Activated T-cell treated with anti-CD3 and anti-CD28 coated beads, Interleukin-2, amount 50 U/mL, for 4 hours (primary cell): Measurements from ENCODE around the gene CLK2. TPM values are rescaled to one million over a fixed set of nuclear protein-coding genes. Genes with fewer than 3 reads are reported as not detected.
A peak's percentile ranks its signal among the peaks of the same experiment; 100 is the strongest.

Source experiments
- ATAC-seq, 2 donors: fragments of 200-7000 bp; cut with Tn5 transposase; one replicate each; pipeline ENCODE4 v1.10.0; 2021
- DNase-seq: peaks from one replicate; pipeline ENCODE4 v3.0.0-alpha.2; 2020
- H3K27me3 Mint-ChIP-seq: one replicate; pipeline ENCODE4 v1.8.0; 2021; ENCODE audit warnings: low read depth, mixed read lengths
- H3K36me3 Mint-ChIP-seq: one replicate; pipeline ENCODE4 v1.8.0; 2022; ENCODE audit warnings: mixed read lengths; ENCODE audit not compliant: insufficient read depth
- H3K4me1 Mint-ChIP-seq: one replicate; pipeline ENCODE4 v1.8.0; 2021; ENCODE audit warnings: low read depth, mixed read lengths
- H3K4me3 Mint-ChIP-seq: one replicate; pipeline ENCODE4 v1.8.0; 2021; ENCODE audit warnings: mild to moderate bottlenecking, moderate library complexity, mixed read lengths
- H3K9me3 Mint-ChIP-seq: one replicate; pipeline ENCODE4 v1.8.0; 2021; ENCODE audit warnings: mixed read lengths
- total RNA-seq, 3 donors: library from RNA; stranded (reverse); gene quantifications; one replicate each; pipeline ENCODE4 v1.2.1, GENCODE V29; 2021

The CLK2 gene
- total RNA-seq, 3 donors from 2014 or later = 64.2 to 68.4 (median 66.3) TPM

DNA sequence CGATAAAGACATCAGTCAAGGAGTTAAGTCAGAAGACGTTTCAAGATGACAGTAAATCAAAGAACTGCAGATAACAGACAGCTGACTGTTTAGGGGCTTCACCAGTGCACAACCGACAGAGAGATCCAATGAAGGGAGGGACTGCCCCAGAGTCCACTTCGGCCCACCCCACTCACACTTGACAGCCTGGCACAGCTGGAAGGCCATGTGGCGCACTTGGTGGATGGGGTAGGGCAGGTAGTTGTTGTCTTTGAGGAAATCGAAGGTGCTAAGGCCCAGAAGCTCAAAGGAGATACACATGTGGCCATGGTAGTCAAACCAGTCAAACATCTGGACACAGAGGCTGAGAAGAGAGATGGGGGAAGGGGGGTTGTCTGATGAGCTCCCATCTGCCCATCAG lies 6.8 kb downstream of the CLK2 start:
- H3K9me3 Mint-ChIP-seq = no peaks in the 10 kb centered on the region
- H3K36me3 Mint-ChIP-seq = peaks cover 64% of the 10 kb centered on the region
- H3K27me3 Mint-ChIP-seq = no peaks in the 10 kb centered on the region

GRCh38 chr1:155263067-155263466 lies 10.2 kb downstream of the CLK2 start:
- Mint-ChIP-seq H3K4me3 (peak overlapping the region; percentile 99), H3K36me3 (peaks cover 57% of the 10 kb centered on the region), H3K9me3 (no peaks in the 10 kb centered on the region)

More for the DNA sequence above, 6.8 kb downstream of the CLK2 start:
- no peak overlapping the region for H3K4me3 Mint-ChIP-seq
- DNase-seq (no peak), ATAC-seq (no peak)
- H3K4me1 Mint-ChIP-seq = peaks cover 23% of the 10 kb centered on the region

GRCh38 chr1:155261852-155262673 lies 11.2 kb downstream of the CLK2 start, which contains the start of gene SCAMP3:
Gene SCAMP3, minus strand, starts transcription at chr1:155262360. Its CDS starts 209 bp downstream, at chr1:155262151.
- H3K4me3 Mint-ChIP-seq = peak within 1 kb of the TSS; percentile 99
- peaks cover 53% of the 10 kb centered on the region for H3K36me3 Mint-ChIP-seq
- no peaks in the 10 kb centered on the region for H3K27me3 Mint-ChIP-seq
- H3K4me1 Mint-ChIP-seq = peaks cover 31% of the 10 kb centered on the region
- DNase-seq = peak; percentile 75
- ATAC-seq = peak; percentile 96 to 97
- H3K9me3 Mint-ChIP-seq = no peaks in the 10 kb centered on the region

More at GRCh38 chr1:155263067-155263466, 10.2 kb downstream of the CLK2 start:
- Mint-ChIP-seq H3K4me1 (peaks cover 30% of the 10 kb centered on the region), H3K27me3 (no peaks in the 10 kb centered on the region)
- ATAC-seq (no peak), DNase-seq (no peak)

- H3K4me3 Mint-ChIP-seq = peak overlapping the region; percentile 99
- peaks cover 32% of the 10 kb centered on the region for H3K4me1 Mint-ChIP-seq
- H3K27me3 Mint-ChIP-seq = no peaks in the 10 kb centered on the region
- no peaks in the 10 kb centered on the region for H3K9me3 Mint-ChIP-seq
- H3K36me3 Mint-ChIP-seq = peaks cover 52% of the 10 kb centered on the region
- ATAC-seq (peak; percentile 39), DNase-seq (no peak)
Observed at GRCh38 chr1:155261493-155261851, 11.8 kb downstream of the CLK2 start.

DNA sequence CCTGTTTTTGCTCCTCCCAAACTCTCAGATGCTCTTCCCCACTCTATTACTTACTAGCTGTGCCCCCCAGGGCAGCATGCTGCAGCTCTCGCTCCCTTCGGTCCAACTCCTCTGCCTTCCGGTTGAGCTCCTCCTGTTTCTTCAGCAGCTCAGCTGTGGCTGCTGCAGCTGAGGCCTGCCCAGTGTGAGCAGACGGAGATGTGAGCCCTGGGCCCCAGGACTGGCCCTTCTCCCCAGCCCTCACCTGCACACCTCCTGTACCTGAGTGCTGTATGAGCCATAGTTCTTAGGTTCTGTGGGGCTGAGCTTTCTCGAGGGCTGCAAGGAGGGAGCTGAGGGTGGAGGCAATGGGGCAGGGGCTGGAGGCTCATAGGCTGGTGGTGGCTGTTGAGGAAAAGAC lies 13.0 kb downstream of the CLK2 start:
- no peaks in the 10 kb centered on the region for H3K9me3 Mint-ChIP-seq
- peaks cover 37% of the 10 kb centered on the region for H3K4me1 Mint-ChIP-seq
- ATAC-seq (no peak), DNase-seq (no peak)
- H3K4me3 Mint-ChIP-seq = peak overlapping the region; percentile 99
- H3K36me3 Mint-ChIP-seq = peaks cover 50% of the 10 kb centered on the region
- H3K27me3 Mint-ChIP-seq = no peaks in the 10 kb centered on the region

DNA sequence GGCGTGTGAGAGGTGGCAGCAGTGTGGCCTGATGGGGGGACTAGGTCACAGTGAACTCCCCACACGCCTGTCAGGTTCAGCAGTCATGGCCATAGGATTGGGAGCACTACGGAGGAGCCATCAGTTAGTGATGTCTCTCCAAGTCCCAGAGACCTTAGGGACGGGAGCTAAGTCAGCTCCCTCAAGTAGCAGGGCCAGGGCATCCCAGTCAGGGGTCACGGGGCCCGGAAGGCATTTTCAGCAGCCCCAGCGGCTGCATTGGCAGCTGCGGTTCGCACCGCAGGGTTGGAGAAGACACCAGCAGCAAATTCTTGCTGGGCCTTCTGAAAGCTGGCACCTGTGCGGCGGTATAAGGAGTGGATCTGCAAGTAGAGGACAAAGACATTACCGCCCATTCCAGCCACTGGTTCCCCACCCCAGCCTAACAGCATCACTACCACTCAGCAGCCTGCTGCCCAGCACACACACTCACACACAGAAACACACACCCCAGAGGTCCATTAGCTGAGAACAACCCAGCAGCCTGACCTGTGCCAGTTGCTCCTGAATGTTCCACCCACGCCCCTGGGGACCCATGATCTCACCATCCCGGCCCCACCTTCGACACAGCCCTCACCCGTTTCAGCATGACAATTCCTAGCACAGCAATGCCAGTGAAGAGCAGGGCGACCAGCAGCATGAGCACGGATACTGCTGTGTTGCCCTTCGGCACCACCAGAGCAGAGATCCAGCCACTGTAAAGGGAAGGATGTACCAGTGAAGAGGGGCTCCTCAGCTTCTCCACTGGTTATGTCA lies 17.0 kb downstream of the CLK2 start:
- ATAC-seq (no peak), DNase-seq (no peak)
- no peaks in the 10 kb centered on the region for H3K9me3 Mint-ChIP-seq
- H3K36me3 Mint-ChIP-seq = peaks cover 24% of the 10 kb centered on the region
- no peaks in the 10 kb centered on the region for H3K27me3 Mint-ChIP-seq
- peaks cover 34% of the 10 kb centered on the region for H3K4me1 Mint-ChIP-seq
- peak overlapping the region; percentile 84 for H3K4me3 Mint-ChIP-seq

GRCh38 chr1:155255243-155256007 lies 17.9 kb downstream of the CLK2 start, which contains the start of gene ENTREP3:
Gene ENTREP3, minus strand, starts transcription at chr1:155255483. Its CDS starts 606 bp downstream, at chr1:155254877.
- Mint-ChIP-seq H3K27me3 (no peaks in the 10 kb centered on the region), H3K4me3 (peak within 1 kb of the TSS; percentile 84), H3K9me3 (no peaks in the 10 kb centered on the region), H3K4me1 (peaks cover 32% of the 10 kb centered on the region), H3K36me3 (peaks cover 22% of the 10 kb centered on the region)
- peak; percentile 78 to 81 for ATAC-seq
- DNase-seq = peak; percentile 68

DNA sequence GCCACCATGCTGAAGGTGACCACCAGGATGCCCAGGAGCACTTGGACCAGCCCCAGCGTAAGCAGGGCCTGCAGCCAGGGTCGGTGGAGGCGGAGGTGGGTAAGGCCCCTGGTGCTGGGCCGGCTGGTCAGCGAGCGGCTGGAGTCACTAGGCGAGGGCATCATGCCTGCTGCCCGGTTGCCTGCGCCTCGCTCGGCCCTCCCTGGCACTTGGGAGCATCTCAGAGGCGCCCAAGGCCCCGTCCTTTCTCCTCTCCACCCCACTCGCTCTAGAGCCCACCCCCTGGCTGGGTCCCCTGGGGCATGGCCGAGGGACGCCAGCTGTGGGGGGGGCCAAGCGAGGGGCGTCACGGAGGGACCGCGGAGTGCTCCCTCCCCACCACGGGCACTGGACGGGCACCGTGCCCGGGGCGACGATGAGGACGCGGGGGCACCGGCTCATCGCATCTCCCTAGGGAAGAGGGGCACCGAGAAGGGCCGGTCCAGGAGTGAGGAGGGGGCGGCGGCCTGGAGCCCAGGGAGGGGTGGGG lies 18.5 kb downstream of the CLK2 start:
- Mint-ChIP-seq H3K27me3 (no peaks in the 10 kb centered on the region), H3K4me3 (peak overlapping the region; percentile 84), H3K4me1 (peaks cover 30% of the 10 kb centered on the region), H3K36me3 (peaks cover 17% of the 10 kb centered on the region), H3K9me3 (no peaks in the 10 kb centered on the region)
- DNase-seq (no peak), ATAC-seq (peak; percentile 1 to 3)

DNA sequence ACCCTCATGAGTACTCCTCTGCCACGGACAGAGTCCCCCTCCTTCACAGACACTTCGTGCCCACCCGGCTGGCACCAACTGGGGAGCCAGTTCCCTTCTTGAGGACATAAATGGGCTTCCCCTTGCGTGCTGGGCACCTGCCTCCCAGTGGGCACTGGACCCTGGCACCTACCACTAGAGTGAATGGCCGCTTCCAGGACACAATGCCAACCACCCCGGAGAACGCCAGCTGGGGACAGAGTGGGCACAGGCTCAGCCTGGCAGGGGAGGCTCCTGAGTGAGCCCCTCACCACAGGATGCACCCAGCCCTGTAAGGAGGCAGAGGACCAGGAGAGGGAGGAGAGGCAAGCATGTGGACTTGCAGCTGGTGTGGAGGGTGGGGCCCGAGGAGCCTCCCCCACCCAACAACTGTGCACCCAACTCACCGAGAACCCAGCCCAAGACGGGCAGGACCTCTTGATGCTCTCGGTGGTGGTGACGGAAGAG lies 19.0 kb downstream of the CLK2 start:
- ATAC-seq (no peak), DNase-seq (no peak)
- peak overlapping the region; percentile 84 for H3K4me3 Mint-ChIP-seq
- no peaks in the 10 kb centered on the region for H3K9me3 Mint-ChIP-seq
- no peaks in the 10 kb centered on the region for H3K27me3 Mint-ChIP-seq
- H3K4me1 Mint-ChIP-seq = peaks cover 30% of the 10 kb centered on the region
- peaks cover 17% of the 10 kb centered on the region for H3K36me3 Mint-ChIP-seq

DNA sequence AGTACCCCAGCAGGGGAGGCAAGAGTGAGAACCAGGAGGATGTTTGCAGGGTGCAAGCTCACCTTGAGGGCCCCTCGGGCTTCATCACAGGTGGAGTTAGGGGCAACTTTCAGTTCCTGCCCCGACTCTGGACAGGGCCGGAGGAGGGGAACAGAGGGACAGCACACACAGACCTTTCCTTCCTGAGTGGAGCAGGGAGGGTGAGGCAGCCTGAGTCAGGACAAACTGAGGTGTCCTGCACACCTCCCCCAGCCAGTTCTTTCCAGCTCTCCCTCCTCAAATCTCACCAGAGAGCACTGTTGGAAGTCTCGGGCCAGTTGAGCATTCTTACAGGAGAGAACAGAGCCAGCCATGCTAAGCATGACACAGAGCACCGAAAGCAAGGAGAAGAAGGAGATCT lies 19.5 kb downstream of the CLK2 start:
- Mint-ChIP-seq H3K4me3 (peak overlapping the region; percentile 84), H3K27me3 (no peaks in the 10 kb centered on the region), H3K9me3 (no peaks in the 10 kb centered on the region), H3K36me3 (peaks cover 17% of the 10 kb centered on the region), H3K4me1 (peaks cover 30% of the 10 kb centered on the region)
- DNase-seq (no peak), ATAC-seq (no peak)

- Mint-ChIP-seq H3K36me3 (peaks cover 13% of the 10 kb centered on the region), H3K4me3 (peak overlapping the region; percentile 84), H3K4me1 (peaks cover 30% of the 10 kb centered on the region), H3K9me3 (no peaks in the 10 kb centered on the region), H3K27me3 (no peaks in the 10 kb centered on the region)
- DNase-seq (no peak), ATAC-seq (no peak)
Observed at GRCh38 chr1:155253208-155253607, 20.1 kb downstream of the CLK2 start.

GRCh38 chr1:155251566-155251965 lies 21.7 kb downstream of the CLK2 start:
- no peaks in the 10 kb centered on the region for H3K27me3 Mint-ChIP-seq
- H3K4me3 Mint-ChIP-seq = no peak overlapping the region
- ATAC-seq (no peak), DNase-seq (no peak)
- H3K4me1 Mint-ChIP-seq = peaks cover 28% of the 10 kb centered on the region
- H3K9me3 Mint-ChIP-seq = no peaks in the 10 kb centered on the region
- peaks cover 4% of the 10 kb centered on the region for H3K36me3 Mint-ChIP-seq

DNA sequence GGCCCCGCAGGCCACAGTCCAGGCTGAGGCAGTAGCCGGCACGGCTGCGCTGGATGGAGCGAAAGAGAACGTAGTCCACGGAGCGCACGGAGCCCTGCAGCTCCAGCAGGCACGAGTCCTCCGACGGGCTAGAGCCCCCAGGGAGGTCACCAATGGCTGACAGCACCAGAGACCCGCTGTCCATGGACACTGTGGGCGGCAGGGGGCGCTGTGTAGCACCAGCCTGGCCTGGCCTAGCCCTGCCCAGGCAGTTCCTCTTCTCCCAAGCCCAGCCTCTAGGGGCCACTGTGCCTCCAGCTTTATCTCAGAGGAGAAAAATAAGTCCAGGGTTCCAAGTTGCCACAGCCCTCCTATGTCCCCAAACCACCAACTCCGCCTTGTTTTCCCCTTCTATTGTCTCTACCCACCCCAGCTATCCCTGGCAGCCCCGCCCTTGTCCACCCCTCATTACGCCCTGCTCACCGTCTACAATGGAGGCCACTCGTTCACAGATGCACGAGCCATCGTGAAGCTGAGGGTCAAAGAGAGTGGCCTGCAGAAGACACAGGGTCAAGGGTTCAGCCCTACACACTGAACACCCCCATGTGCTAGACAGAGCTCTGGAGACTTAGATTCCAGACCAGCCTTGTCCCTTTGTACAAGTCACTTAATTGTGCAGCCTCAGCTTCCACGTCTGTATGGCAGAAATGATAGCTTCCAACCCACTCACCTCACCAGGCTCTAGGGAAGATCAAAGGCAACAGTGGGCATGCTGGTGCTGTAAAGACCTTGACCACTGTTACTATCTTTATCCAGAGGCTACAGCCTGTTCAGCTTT lies 22.5 kb downstream of the CLK2 start:
- ATAC-seq (peak; percentile 95 to 96), DNase-seq (peak; percentile 97)
- peak overlapping the region; percentile 71 for H3K4me3 Mint-ChIP-seq
- H3K9me3 Mint-ChIP-seq = no peaks in the 10 kb centered on the region
- H3K36me3 Mint-ChIP-seq = no peaks in the 10 kb centered on the region
- no peaks in the 10 kb centered on the region for H3K27me3 Mint-ChIP-seq
- peaks cover 27% of the 10 kb centered on the region for H3K4me1 Mint-ChIP-seq
